GM23248 (cell line): ENCODE results near the gene TCEA2. TPM values are rescaled to one million over a fixed set of nuclear protein-coding genes. Genes with fewer than 3 reads are reported as not detected.

Experiments used
- DNase-seq: peaks from one replicate; pipeline ENCODE4 v3.0.0-alpha.2; 2015
- H2AFZ ChIP-seq: fragments of 200-600 bp; sonication (generic); 2 replicates; pipeline ENCODE4 v1.6.1; 2016; ENCODE audit warnings: antibody characterized with exemption
- H3F3A ChIP-seq: fragments of 200-600 bp; sonication (generic); 2 replicates; pipeline ENCODE4 v1.6.1; 2016; ENCODE audit warnings: mild to moderate bottlenecking, antibody characterized with exemption, mixed run types; ENCODE audit not compliant: insufficient read depth
- H3K27ac ChIP-seq: fragments of 200-600 bp; sonication (generic); 2 replicates; pipeline ENCODE4 v1.5.1; 2016; ENCODE audit warnings: mild to moderate bottlenecking
- H3K27me3 ChIP-seq: fragments of 200-600 bp; sonication (generic); replicated peaks from 2 replicates; pipeline ENCODE4 v1.6.1; 2016; ENCODE audit warnings: mild to moderate bottlenecking; ENCODE audit not compliant: insufficient read depth
- H3K36me3 ChIP-seq: fragments of 200-600 bp; sonication (generic); 2 replicates; pipeline ENCODE4 v1.6.1; 2016; ENCODE audit warnings: low read depth, mild to moderate bottlenecking
- H3K4me1 ChIP-seq: fragments of 200-600 bp; sonication (generic); 2 replicates; pipeline ENCODE4 v1.6.1; 2016; ENCODE audit warnings: mild to moderate bottlenecking; ENCODE audit not compliant: insufficient read depth
- H3K4me2 ChIP-seq: fragments of 200-600 bp; sonication (generic); one replicate; pipeline ENCODE4 v1.6.1; 2016; ENCODE audit warnings: mild to moderate bottlenecking; ENCODE audit not compliant: unreplicated experiment
- H3K4me3 ChIP-seq: fragments of 200-600 bp; sonication (generic); 2 replicates; pipeline ENCODE4 v1.5.1; 2016; ENCODE audit warnings: mild to moderate bottlenecking
- H3K79me2 ChIP-seq: fragments of 200-600 bp; sonication (generic); 2 replicates; pipeline ENCODE4 v1.6.1; 2016; ENCODE audit warnings: mild to moderate bottlenecking; ENCODE audit not compliant: insufficient read depth
- H3K9ac ChIP-seq: fragments of 200-600 bp; sonication (generic); 2 replicates; pipeline ENCODE4 v1.6.1; 2016; ENCODE audit warnings: mild to moderate bottlenecking
- H3K9me2 ChIP-seq: fragments of 200-600 bp; sonication (generic); 2 replicates; pipeline ENCODE4 v1.6.1; 2016; ENCODE audit warnings: mixed run types, mild to moderate bottlenecking, moderate library complexity; ENCODE audit not compliant: insufficient read depth
- H3K9me3 ChIP-seq: fragments of 200-600 bp; sonication (generic); one replicate; pipeline ENCODE4 v1.6.1; 2017; ENCODE audit warnings: low read depth
- H4K20me1 ChIP-seq: fragments of 200-600 bp; sonication (generic); 2 replicates; pipeline ENCODE4 v1.6.0; 2016; ENCODE audit not compliant: insufficient read depth
- EZH2 ChIP-seq: fragments of 200-600 bp; sonication (generic); IDR thresholded peaks from 2 replicates; pipeline ENCODE4 v1.6.1; 2018; ENCODE audit warnings: antibody characterized with exemption, mild to moderate bottlenecking; ENCODE audit not compliant: insufficient read depth, poor library complexity, severe bottlenecking
- EZH2phosphoT487 ChIP-seq: fragments of 200-600 bp; sonication (generic); IDR thresholded peaks from 2 replicates; pipeline ENCODE4 v1.6.1; 2018; ENCODE audit warnings: antibody characterized with exemption, moderate library complexity, mild to moderate bottlenecking, low read depth; ENCODE audit not compliant: insufficient read depth
- WGBS, 2 experiments: methylation state at CpG; one replicate each; pipeline ENCODE4 v1.1.6; 2015 to 2017; ENCODE audit warnings: low lambda C conversion rate in 2 of 2, low coverage in 1 of 2; ENCODE audit errors: missing lambda C conversion rate in 2 of 2; 5-methylcytosine and 5-hydroxymethylcytosine counted together
- in situ Hi-C: fragments of 300-500 bp; cut with MboI; formaldehyde crosslinking; loops from 2 replicates; pipeline ENCODE4 v1.15.0; 2020
- polyA plus RNA-seq: library from polyadenylated mRNA; unstranded; fragments of >200 nt; fragmentation: Nextera tagmentation; extraction: Ambion mirVana; gene quantifications from 2 replicates; pipeline ENCODE4 v1.2.1, GENCODE V29; 2016
- total RNA-seq: library from RNA; depleted of rRNA; stranded (reverse); fragments of >200 nt; shearing (Covaris generic); gene quantifications from 2 replicates; pipeline ENCODE4 v1.2.3, GENCODE V29; 2014

TCEA2 gene
- total and polyA plus RNA-seq, 2 experiments from 2014 or later: 34.3 to 70.7 TPM

GRCh38 chr20:64103871-64104666, 41.1 kb downstream of the TCEA2 start:
- Histone ChIP-seq H3K27me3 (peaks cover 35% of the 10 kb centered on the region), H3K4me3 (no peak overlapping the region), H3K36me3 (no peaks in the 10 kb centered on the region), H3F3A (no peaks in the 10 kb centered on the region), H3K4me1 (no peaks in the 10 kb centered on the region), H3K79me2 (no peaks in the 10 kb centered on the region), H3K9ac (no peak overlapping the region), H4K20me1 (no peaks in the 10 kb centered on the region), H3K4me2 (no peak overlapping the region), H3K9me2 (no peaks in the 10 kb centered on the region), H3K27ac (no peak overlapping the region), H3K9me3 (no peaks in the 10 kb centered on the region), H2AFZ (no peak overlapping the region)
- TF ChIP-seq EZH2phosphoT487 (no peak), EZH2 (no peak)
- DNase-seq: no peak
- WGBS, 2 experiments: 35 to 40% methylated on average over 15 to 20 of the region's 20 CpGs
- in situ Hi-C loops: no loop called here

- no peaks in the 10 kb centered on the region for H3K4me1 ChIP-seq
- no peak overlapping the region for H3K4me3 ChIP-seq
- H3K9ac ChIP-seq: no peak overlapping the region
- H3K36me3 ChIP-seq: no peaks in the 10 kb centered on the region
- no peaks in the 10 kb centered on the region for H3K9me3 ChIP-seq
- H3K4me2 ChIP-seq: no peak overlapping the region
- H3K9me2 ChIP-seq: no peaks in the 10 kb centered on the region
- TF ChIP-seq EZH2phosphoT487 (no peak), EZH2 (no peak)
- DNase-seq: no peak
- no peak overlapping the region for H2AFZ ChIP-seq
- H4K20me1 ChIP-seq: no peaks in the 10 kb centered on the region
- no peaks in the 10 kb centered on the region for H3F3A ChIP-seq
- no peak overlapping the region for H3K27ac ChIP-seq
- WGBS, 2 experiments: 71 to 85% methylated on average over 19 to 24 of the region's 25 CpGs
- peaks cover 35% of the 10 kb centered on the region for H3K27me3 ChIP-seq
- in situ Hi-C loops: no loop called here
- H3K79me2 ChIP-seq: no peaks in the 10 kb centered on the region
These were observed 41.9 kb downstream of the TCEA2 start for GRCh38 chr20:64104667-64105451.

- Histone ChIP-seq H4K20me1 (no peaks in the 10 kb centered on the region), H3K27ac (no peak overlapping the region), H3K27me3 (peaks cover 26% of the 10 kb centered on the region), H3K4me1 (no peaks in the 10 kb centered on the region), H2AFZ (no peak overlapping the region), H3K4me3 (no peak overlapping the region), H3K36me3 (no peaks in the 10 kb centered on the region), H3K9me3 (no peaks in the 10 kb centered on the region), H3F3A (no peaks in the 10 kb centered on the region), H3K79me2 (no peaks in the 10 kb centered on the region), H3K9me2 (no peaks in the 10 kb centered on the region), H3K4me2 (no peak overlapping the region), H3K9ac (no peak overlapping the region)
- TF ChIP-seq EZH2: no peak
- no peak for TF ChIP-seq EZH2phosphoT487
- no peak for DNase-seq
- in situ Hi-C loops: no loop called here
- 82 to 84% methylated on average over 36 to 39 of the region's 39 CpGs for WGBS, 2 experiments
These were observed 42.9 kb downstream of the TCEA2 start for GRCh38 chr20:64105846-64106434.

- Histone ChIP-seq H3K79me2 (no peaks in the 10 kb centered on the region), H3K4me3 (no peak overlapping the region), H3F3A (no peaks in the 10 kb centered on the region), H3K36me3 (no peaks in the 10 kb centered on the region), H3K9me2 (no peaks in the 10 kb centered on the region), H3K4me2 (no peak overlapping the region), H3K27ac (no peak overlapping the region), H3K4me1 (no peaks in the 10 kb centered on the region), H3K27me3 (peaks cover 21% of the 10 kb centered on the region), H2AFZ (no peak overlapping the region), H4K20me1 (no peaks in the 10 kb centered on the region), H3K9ac (no peak overlapping the region), H3K9me3 (no peaks in the 10 kb centered on the region)
- 80 to 81% methylated on average over 26 to 28 of the region's 28 CpGs for WGBS, 2 experiments
- in situ Hi-C loops: no loop called here
- no peak for DNase-seq
- TF ChIP-seq EZH2 (no peak), EZH2phosphoT487 (no peak)
These were observed 43.5 kb downstream of the TCEA2 start for GRCh38 chr20:64106435-64106961.
